HCT116 (cell line): ENCODE results near the gene ENDOD1. TPM values are rescaled to one million over a fixed set of nuclear protein-coding genes. Genes with fewer than 3 reads are reported as not detected.

Experiments used
- ATAC-seq: fragments of 200-7000 bp; cut with Tn5 transposase; 2 replicates; pipeline ENCODE4 v1.9.1; 2020; ENCODE audit warnings: mild to moderate bottlenecking, moderate library complexity
- BruUV-seq: library from RNA; stranded (reverse); fragments of 400-500 nt; replicated peaks from 2 replicates; lab custom pipeline; 2021; lab: Mats Ljungman, UMichigan
- CTCF ChIA-PET: fragments of 300-600 bp; sonication (Branson Sonifier 250); formaldehyde crosslinking; loops from one replicate; lab custom pipeline; 2021; ENCODE audit warnings: antibody characterized with exemption; lab: Charles Lee
- POLR2A ChIA-PET: fragments of 300-600, 350-600 bp; sonication (Branson Sonifier 250); formaldehyde crosslinking; loops from one replicate; lab custom pipeline; 2021; ENCODE audit warnings: antibody characterized with exemption; lab: Charles Lee
- RAD21 ChIA-PET, 2 experiments: fragments of 300-600 bp; sonication (Branson Sonifier 250); formaldehyde crosslinking; loops; one replicate each; lab custom pipeline; 2023; ENCODE audit warnings: low total read pairs in 2 of 2; ENCODE audit not compliant: uncharacterized antibody in 2 of 2, unreplicated experiment in 2 of 2, low non-redundant PET in 1 of 2; lab: Charles Lee
- DNase-seq: peaks from one replicate; pipeline ENCODE4 v3.0.0-alpha.2; 2010; ENCODE audit warnings: low read depth, low spot score
- H2AFZ ChIP-seq: fragments of 200-600 bp; shearing (Covaris generic), sonication (generic); 2 replicates; pipeline ENCODE4 v1.6.1; 2017; ENCODE audit warnings: low read depth, mixed run types, mixed read lengths, antibody characterized with exemption, low read length; ENCODE audit not compliant: poor library complexity, severe bottlenecking
- H3K27ac ChIP-seq: 2 replicates; pipeline ENCODE4 v1.5.1; 2012; ENCODE audit warnings: low read depth, low read length
- H3K27me3 ChIP-seq: fragments of 200-600 bp; sonication (generic); 2 replicates; pipeline ENCODE4 v1.6.1; 2016; ENCODE audit warnings: mixed run types, low read length, mixed read lengths; ENCODE audit not compliant: insufficient read depth
- H3K36me3 ChIP-seq, 2 experiments: fragments of 200-500 bp in 1 of 2; fragments of 200-600 bp in 1 of 2; sonication (Bioruptor generic) in 1 of 2; sonication (generic) in 1 of 2; 2 replicates each; pipeline versions ENCODE4 v1.5.1 to v1.6.1; 2014 to 2016; ENCODE audit warnings: low read length in 2 of 2, inconsistent platforms in 1 of 2, mixed read lengths in 1 of 2, mixed run types in 1 of 2; ENCODE audit not compliant: insufficient read depth in 2 of 2, control insufficient read depth in 1 of 2
- H3K4me1 ChIP-seq, 2 experiments: fragments of 200-600 bp in 1 of 2; sonication (generic) in 1 of 2; 2 replicates each; pipeline versions ENCODE4 v1.5.1 to v1.6.1; 2012 to 2017; ENCODE audit warnings: low read length in 2 of 2, inconsistent platforms in 1 of 2, mild to moderate bottlenecking in 1 of 2, mixed read lengths in 1 of 2, mixed run types in 1 of 2, moderate library complexity in 1 of 2; ENCODE audit not compliant: insufficient read depth in 2 of 2, control insufficient read depth in 1 of 2
- H3K4me2 ChIP-seq: fragments of 200-600 bp; sonication (generic); 2 replicates; pipeline ENCODE4 v1.6.1; 2017; ENCODE audit warnings: mixed run types, low read length, mixed read lengths
- H3K4me3 ChIP-seq, 2 experiments: fragments of 200-600 bp in 1 of 2; sonication (generic) in 1 of 2; replicated peaks in 1 of 2; 2 replicates each; pipeline ENCODE4 v1.5.1; 2011 to 2016; ENCODE audit warnings: low read length in 2 of 2, control low read depth in 1 of 2, low read depth in 1 of 2, mild to moderate bottlenecking in 1 of 2, mixed read lengths in 1 of 2, mixed run types in 1 of 2
- H3K79me2 ChIP-seq: fragments of 200-600 bp; sonication (generic); 2 replicates; pipeline ENCODE4 v1.6.1; 2017; ENCODE audit warnings: mild to moderate bottlenecking, mixed run types, low read length, moderate library complexity, mixed read lengths; ENCODE audit not compliant: insufficient read depth
- H3K9ac ChIP-seq: fragments of 200-600 bp; sonication (generic); 2 replicates; pipeline ENCODE4 v1.6.1; 2016; ENCODE audit warnings: low read length, mixed read lengths
- H3K9me2 ChIP-seq: fragments of 200-600 bp; sonication (generic), shearing (Covaris generic); 2 replicates; pipeline ENCODE4 v1.6.1; 2017; ENCODE audit warnings: mixed run types, mild to moderate bottlenecking, moderate library complexity; ENCODE audit not compliant: insufficient read depth
- H3K9me3 ChIP-seq, 2 experiments: fragments of 200-500 bp in 1 of 2; fragments of 200-600 bp in 1 of 2; sonication (Bioruptor generic) in 1 of 2; sonication (generic) in 1 of 2; 2 replicates each; pipeline ENCODE4 v1.6.1; 2014 to 2017; ENCODE audit warnings: low read length in 2 of 2, mixed read lengths in 2 of 2, inconsistent platforms in 1 of 2, low read depth in 1 of 2, mild to moderate bottlenecking in 1 of 2, mixed run types in 1 of 2, moderate library complexity in 1 of 2; ENCODE audit not compliant: control insufficient read depth in 1 of 2, insufficient read depth in 1 of 2
- H4K20me1 ChIP-seq: fragments of 200-600 bp; sonication (generic), shearing (Covaris generic); 2 replicates; pipeline ENCODE4 v1.6.1; 2017; ENCODE audit warnings: mixed run types, mild to moderate bottlenecking, moderate library complexity; ENCODE audit not compliant: insufficient read depth
- ATF3 ChIP-seq: IDR thresholded peaks from 2 replicates; pipeline ENCODE4 v1.6.1; 2012
- CEBPB ChIP-seq: IDR thresholded peaks from 2 replicates; pipeline ENCODE4 v1.6.1; 2012; ENCODE audit warnings: low read depth
- FOSL1 ChIP-seq: IDR thresholded peaks from 2 replicates; pipeline ENCODE4 v1.6.1; 2012; ENCODE audit warnings: low read depth
- JUND ChIP-seq: IDR thresholded peaks from 2 replicates; pipeline ENCODE4 v1.6.1; 2012
- MAX ChIP-seq: IDR thresholded peaks from 2 replicates; pipeline ENCODE4 v1.6.1; 2012
- RAD21 ChIP-seq: IDR thresholded peaks from 2 replicates; pipeline ENCODE4 v1.6.1; 2012; ENCODE audit warnings: low read depth, mild to moderate bottlenecking
- REST ChIP-seq: IDR thresholded peaks from 2 replicates; pipeline ENCODE4 v1.6.1; 2012; ENCODE audit warnings: low read depth
- SIN3A ChIP-seq: IDR thresholded peaks from 2 replicates; pipeline ENCODE4 v1.6.1; 2012; ENCODE audit warnings: low read depth
- TCF7L2 ChIP-seq: IDR thresholded peaks from 2 replicates; pipeline ENCODE4 v1.7.0; 2011; ENCODE audit warnings: borderline replicate concordance, inconsistent platforms; ENCODE audit not compliant: insufficient read depth, insufficient read length; ENCODE audit errors: extremely low read depth
- ZFX ChIP-seq: fragments of 450-650 bp; IDR thresholded peaks from 2 replicates; pipeline ENCODE4 v1.6.1; 2017
- intact Hi-C: fragments of 100-400 bp; cut with micrococcal nuclease; formaldehyde crosslinking; loops from 2 replicates; pipeline ENCODE4 v1.10.0; 2022
- total RNA-seq: library from RNA; stranded (reverse); gene quantifications from one replicate; pipeline ENCODE4 v1.2.1, GENCODE V29; 2021; ENCODE audit not compliant: unreplicated experiment
- TF ChIP-seq, protein P1 (sequence below): IDR thresholded peaks from 2 replicates; pipeline ENCODE4 v1.6.1; 2011; ENCODE audit warnings: mild to moderate bottlenecking, low read length, moderate library complexity; ENCODE audit not compliant: insufficient replicate concordance; ENCODE audit errors: extremely low read depth
- TF ChIP-seq, protein P2 (sequence below), 3 experiments: fragments of 200-600 bp in 1 of 3; sonication (generic) in 1 of 3; IDR thresholded peaks in 2 of 3; conservative IDR thresholded peaks in 1 of 3; 2 replicates each; pipeline ENCODE4 v1.5.1; 2012 to 2017; ENCODE audit warnings: low read depth in 2 of 3, low read length in 2 of 3, antibody characterized with exemption in 1 of 3, borderline replicate concordance in 1 of 3, control low read depth in 1 of 3, mild to moderate bottlenecking in 1 of 3, mixed read lengths in 1 of 3, mixed run types in 1 of 3, moderate library complexity in 1 of 3; ENCODE audit not compliant: insufficient read depth in 1 of 3

ENDOD1 gene
- total RNA-seq, 1 experiment from 2014 or later: 33.6 TPM

- Histone ChIP-seq H3K9ac (no peak overlapping the region), H3K79me2 (no peaks in the 10 kb centered on the region), H3K9me3 (no peaks in the 10 kb centered on the region), H4K20me1 (no peaks in the 10 kb centered on the region), H3K4me3 (no peak overlapping the region), H3K27me3 (no peaks in the 10 kb centered on the region), H3K36me3 (no peaks in the 10 kb centered on the region), H2AFZ (no peak overlapping the region), H3K9me2 (no peaks in the 10 kb centered on the region), H3K4me1 (no peaks in the 10 kb centered on the region), H3K27ac (no peak overlapping the region), H3K4me2 (no peak overlapping the region)
- BruUV-seq: no TSS peak
- TF ChIP-seq CEBPB: no peak
- TF ChIP-seq, protein P1, sequence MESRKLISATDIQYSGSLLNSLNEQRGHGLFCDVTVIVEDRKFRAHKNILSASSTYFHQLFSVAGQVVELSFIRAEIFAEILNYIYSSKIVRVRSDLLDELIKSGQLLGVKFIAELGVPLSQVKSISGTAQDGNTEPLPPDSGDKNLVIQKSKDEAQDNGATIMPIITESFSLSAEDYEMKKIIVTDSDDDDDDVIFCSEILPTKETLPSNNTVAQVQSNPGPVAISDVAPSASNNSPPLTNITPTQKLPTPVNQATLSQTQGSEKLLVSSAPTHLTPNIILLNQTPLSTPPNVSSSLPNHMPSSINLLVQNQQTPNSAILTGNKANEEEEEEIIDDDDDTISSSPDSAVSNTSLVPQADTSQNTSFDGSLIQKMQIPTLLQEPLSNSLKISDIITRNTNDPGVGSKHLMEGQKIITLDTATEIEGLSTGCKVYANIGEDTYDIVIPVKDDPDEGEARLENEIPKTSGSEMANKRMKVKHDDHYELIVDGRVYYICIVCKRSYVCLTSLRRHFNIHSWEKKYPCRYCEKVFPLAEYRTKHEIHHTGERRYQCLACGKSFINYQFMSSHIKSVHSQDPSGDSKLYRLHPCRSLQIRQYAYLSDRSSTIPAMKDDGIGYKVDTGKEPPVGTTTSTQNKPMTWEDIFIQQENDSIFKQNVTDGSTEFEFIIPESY: no peak
- no peak for TF ChIP-seq ATF3
- TF ChIP-seq ZFX: no peak
- no peak for TF ChIP-seq FOSL1
- no peak for TF ChIP-seq TCF7L2
- no peak for TF ChIP-seq RAD21
- no peak for TF ChIP-seq SIN3A
- no peak for DNase-seq
- CTCF ChIA-PET: interaction anchor here (0.9 kb wide), 1 partner anchor 11 kb away, joined by 3 read pairs; no protein-coding TSS in a partner anchor
- POLR2A ChIA-PET: no interaction called here
- intact Hi-C loops: no loop called here
- RAD21 ChIA-PET: no interaction called here
- ATAC-seq: no peak
Measured at GRCh38 chr11:95163106-95163505, 73.5 kb downstream of the ENDOD1 start.

GRCh38 chr11:95165638-95166037, 76.0 kb downstream of the ENDOD1 start:
- no peaks in the 10 kb centered on the region for H3K79me2 ChIP-seq
- no peaks in the 10 kb centered on the region for H3K36me3 ChIP-seq
- POLR2A ChIA-PET: no interaction called here
- H3K9me2 ChIP-seq: no peaks in the 10 kb centered on the region
- CTCF ChIA-PET: interaction anchor here (0.8 to 1.2 kb wide), 3 partner anchors 11 to 540 kb away, joined by 3 to 5 read pairs (median 3); no protein-coding TSS in a partner anchor
- no peak overlapping the region for H3K4me2 ChIP-seq
- no peak overlapping the region for H3K9ac ChIP-seq
- no peak overlapping the region for H3K4me3 ChIP-seq
- no peak overlapping the region for H2AFZ ChIP-seq
- no TSS peak for BruUV-seq
- H4K20me1 ChIP-seq: no peaks in the 10 kb centered on the region
- H3K9me3 ChIP-seq: no peaks in the 10 kb centered on the region
- H3K27ac ChIP-seq: no peak overlapping the region
- DNase-seq (no peak), ATAC-seq (no peak)
- RAD21 ChIA-PET: no interaction called here
- no peaks in the 10 kb centered on the region for H3K4me1 ChIP-seq
- no peaks in the 10 kb centered on the region for H3K27me3 ChIP-seq
- intact Hi-C loops: no loop called here
- TF ChIP-seq, protein P2, sequence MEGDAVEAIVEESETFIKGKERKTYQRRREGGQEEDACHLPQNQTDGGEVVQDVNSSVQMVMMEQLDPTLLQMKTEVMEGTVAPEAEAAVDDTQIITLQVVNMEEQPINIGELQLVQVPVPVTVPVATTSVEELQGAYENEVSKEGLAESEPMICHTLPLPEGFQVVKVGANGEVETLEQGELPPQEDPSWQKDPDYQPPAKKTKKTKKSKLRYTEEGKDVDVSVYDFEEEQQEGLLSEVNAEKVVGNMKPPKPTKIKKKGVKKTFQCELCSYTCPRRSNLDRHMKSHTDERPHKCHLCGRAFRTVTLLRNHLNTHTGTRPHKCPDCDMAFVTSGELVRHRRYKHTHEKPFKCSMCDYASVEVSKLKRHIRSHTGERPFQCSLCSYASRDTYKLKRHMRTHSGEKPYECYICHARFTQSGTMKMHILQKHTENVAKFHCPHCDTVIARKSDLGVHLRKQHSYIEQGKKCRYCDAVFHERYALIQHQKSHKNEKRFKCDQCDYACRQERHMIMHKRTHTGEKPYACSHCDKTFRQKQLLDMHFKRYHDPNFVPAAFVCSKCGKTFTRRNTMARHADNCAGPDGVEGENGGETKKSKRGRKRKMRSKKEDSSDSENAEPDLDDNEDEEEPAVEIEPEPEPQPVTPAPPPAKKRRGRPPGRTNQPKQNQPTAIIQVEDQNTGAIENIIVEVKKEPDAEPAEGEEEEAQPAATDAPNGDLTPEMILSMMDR (IDR thresholded peaks at IDR 0.05 in 2 of 3, conservative IDR thresholded peaks at IDR 0.05 in 1 of 3; ENCODE audit: borderline replicate concordance in 1 of 3, insufficient read depth in 1 of 3, low read depth in 2 of 3, low read length in 2 of 3): no peak
- TF ChIP-seq JUND: no peak
- TF ChIP-seq MAX: no peak
- no peak for TF ChIP-seq REST
